HepG2 (cell line): ENCODE results near the gene CRAMP1. TPM values are rescaled to one million over a fixed set of nuclear protein-coding genes. Genes with fewer than 3 reads are reported as not detected.

Source experiments
- CEBPB ChIP-seq: IDR thresholded peaks from 2 replicates; pipeline ENCODE4 v1.6.1; 2011; ENCODE audit warnings: low read depth, low read length, improper control_type of control experiment, borderline replicate concordance
- GMEB1 ChIP-seq: sonication (generic); formaldehyde crosslinking; IDR thresholded peaks from 2 replicates; pipeline ENCODE4 v1.5.1; 2020; ENCODE audit warnings: missing genetic modification reagents, mild to moderate bottlenecking, borderline replicate concordance
- HNRNPLL ChIP-seq: fragments of 200-400 bp; formaldehyde crosslinking; IDR thresholded peaks from 2 replicates; pipeline ENCODE4 v1.6.1; 2017; ENCODE audit warnings: mild to moderate bottlenecking, low read depth, low read length; ENCODE audit not compliant: poor library complexity, severe bottlenecking
- MATR3 ChIP-seq: sonication (generic); formaldehyde crosslinking; IDR thresholded peaks from 2 replicates; pipeline ENCODE4 v1.4.0; 2020; ENCODE audit warnings: missing genetic modification reagents
- SAFB2 ChIP-seq: sonication (generic); formaldehyde crosslinking; IDR thresholded peaks from 2 replicates; pipeline ENCODE4 v1.5.1; 2020; ENCODE audit warnings: missing genetic modification reagents, low read depth, mild to moderate bottlenecking, borderline replicate concordance
- ZBTB3 ChIP-seq: sonication (generic); formaldehyde crosslinking; IDR thresholded peaks from 2 replicates; pipeline ENCODE4 v1.4.0; 2020; ENCODE audit warnings: low read depth, mild to moderate bottlenecking, moderate library complexity, missing genetic modification reagents, borderline replicate concordance
- ZNF552 ChIP-seq: sonication (generic); formaldehyde crosslinking; IDR thresholded peaks from 2 replicates; pipeline ENCODE4 v1.9.0; 2022; ENCODE audit warnings: missing genetic modification reagents, mild to moderate bottlenecking, borderline replicate concordance
- ZNF572 ChIP-seq: sonication (generic); formaldehyde crosslinking; IDR thresholded peaks from 2 replicates; pipeline ENCODE4 v1.5.1; 2020; ENCODE audit warnings: mild to moderate bottlenecking, missing genetic modification reagents
- ZNF609 ChIP-seq: sonication (generic); formaldehyde crosslinking; IDR thresholded peaks from 2 replicates; pipeline ENCODE4 v1.4.0; 2020; ENCODE audit warnings: mild to moderate bottlenecking, missing genetic modification reagents, borderline replicate concordance
- polyA plus RNA-seq, 8 experiments: library from polyadenylated mRNA; depleted of rRNA in 3 of 8; stranded (reverse) in 7 of 8; unstranded in 1 of 8; fragments of >200 nt; fragmentation: Illumina TruSeq in 4 of 8; extraction: Trizol in 4 of 8; gene quantifications; 2 replicates each; pipeline versions ENCODE4 v1.2.1 to v1.2.3, GENCODE V29; 2011 to 2016; ENCODE audit warnings: low read depth in 4 of 8, missing spikeins in 1 of 8, mixed read lengths in 1 of 8; ENCODE audit not compliant: insufficient read depth in 1 of 8
- total RNA-seq, 5 experiments: library from RNA; depleted of rRNA; stranded (reverse); fragments of >200 nt; fragmentation: Illumina TruSeq; extraction: Trizol; gene quantifications; 2 replicates each; pipeline ENCODE4 v1.2.3, GENCODE V29; 2016; ENCODE audit warnings: low read depth in 1 of 5
- TF ChIP-seq, protein P1 (sequence below): sonication (generic); formaldehyde crosslinking; IDR thresholded peaks from 2 replicates; pipeline ENCODE4 v1.5.0; 2020; ENCODE audit warnings: mild to moderate bottlenecking, missing genetic modification reagents

Gene CRAMP1
- total and polyA plus RNA-seq, 2 of the 13 experiments (the other 11 are each of a cell fraction or from before 2014, with no cell fraction given), result 6.8 to 9.7 TPM

GRCh38 chr16:1677339-1677738 lies 65.2 kb downstream of the CRAMP1 start (continued):
- TF ChIP-seq HNRNPLL (no peak), ZNF552 (CRISPR knock-in tag) (no peak), GMEB1 (CRISPR knock-in tag) (no peak), SAFB2 (CRISPR knock-in tag) (no peak), CEBPB (no peak), ZNF572 (no peak), ZNF609 (CRISPR knock-in tag) (no peak), MATR3 (CRISPR knock-in tag) (no peak), ZBTB3 (CRISPR knock-in tag) (no peak)
- TF ChIP-seq, protein P1, sequence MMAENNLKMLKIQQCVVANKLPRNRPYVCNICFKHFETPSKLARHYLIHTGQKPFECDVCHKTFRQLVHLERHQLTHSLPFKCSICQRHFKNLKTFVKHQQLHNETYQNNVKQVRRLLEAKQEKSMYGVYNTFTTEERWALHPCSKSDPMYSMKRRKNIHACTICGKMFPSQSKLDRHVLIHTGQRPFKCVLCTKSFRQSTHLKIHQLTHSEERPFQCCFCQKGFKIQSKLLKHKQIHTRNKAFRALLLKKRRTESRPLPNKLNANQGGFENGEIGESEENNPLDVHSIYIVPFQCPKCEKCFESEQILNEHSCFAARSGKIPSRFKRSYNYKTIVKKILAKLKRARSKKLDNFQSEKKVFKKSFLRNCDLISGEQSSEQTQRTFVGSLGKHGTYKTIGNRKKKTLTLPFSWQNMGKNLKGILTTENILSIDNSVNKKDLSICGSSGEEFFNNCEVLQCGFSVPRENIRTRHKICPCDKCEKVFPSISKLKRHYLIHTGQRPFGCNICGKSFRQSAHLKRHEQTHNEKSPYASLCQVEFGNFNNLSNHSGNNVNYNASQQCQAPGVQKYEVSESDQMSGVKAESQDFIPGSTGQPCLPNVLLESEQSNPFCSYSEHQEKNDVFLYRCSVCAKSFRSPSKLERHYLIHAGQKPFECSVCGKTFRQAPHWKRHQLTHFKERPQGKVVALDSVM (CRISPR knock-in tag), result no peak
